ENCODE results near the gene STK10.

GRCh38 chr5:172101547-172102217, 86.3 kb downstream of the STK10 start:
- TF ChIP-seq, protein P1, sequence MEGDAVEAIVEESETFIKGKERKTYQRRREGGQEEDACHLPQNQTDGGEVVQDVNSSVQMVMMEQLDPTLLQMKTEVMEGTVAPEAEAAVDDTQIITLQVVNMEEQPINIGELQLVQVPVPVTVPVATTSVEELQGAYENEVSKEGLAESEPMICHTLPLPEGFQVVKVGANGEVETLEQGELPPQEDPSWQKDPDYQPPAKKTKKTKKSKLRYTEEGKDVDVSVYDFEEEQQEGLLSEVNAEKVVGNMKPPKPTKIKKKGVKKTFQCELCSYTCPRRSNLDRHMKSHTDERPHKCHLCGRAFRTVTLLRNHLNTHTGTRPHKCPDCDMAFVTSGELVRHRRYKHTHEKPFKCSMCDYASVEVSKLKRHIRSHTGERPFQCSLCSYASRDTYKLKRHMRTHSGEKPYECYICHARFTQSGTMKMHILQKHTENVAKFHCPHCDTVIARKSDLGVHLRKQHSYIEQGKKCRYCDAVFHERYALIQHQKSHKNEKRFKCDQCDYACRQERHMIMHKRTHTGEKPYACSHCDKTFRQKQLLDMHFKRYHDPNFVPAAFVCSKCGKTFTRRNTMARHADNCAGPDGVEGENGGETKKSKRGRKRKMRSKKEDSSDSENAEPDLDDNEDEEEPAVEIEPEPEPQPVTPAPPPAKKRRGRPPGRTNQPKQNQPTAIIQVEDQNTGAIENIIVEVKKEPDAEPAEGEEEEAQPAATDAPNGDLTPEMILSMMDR (IDR thresholded peaks at IDR 0.05 in 4 of 5, conservative IDR thresholded peaks at IDR 0.05 in 1 of 5): no peak
- TF ChIP-seq POLR2A (IDR thresholded peaks at IDR 0.05): no peak
